ENCODE results near the gene OCSTAMP.

DNA sequence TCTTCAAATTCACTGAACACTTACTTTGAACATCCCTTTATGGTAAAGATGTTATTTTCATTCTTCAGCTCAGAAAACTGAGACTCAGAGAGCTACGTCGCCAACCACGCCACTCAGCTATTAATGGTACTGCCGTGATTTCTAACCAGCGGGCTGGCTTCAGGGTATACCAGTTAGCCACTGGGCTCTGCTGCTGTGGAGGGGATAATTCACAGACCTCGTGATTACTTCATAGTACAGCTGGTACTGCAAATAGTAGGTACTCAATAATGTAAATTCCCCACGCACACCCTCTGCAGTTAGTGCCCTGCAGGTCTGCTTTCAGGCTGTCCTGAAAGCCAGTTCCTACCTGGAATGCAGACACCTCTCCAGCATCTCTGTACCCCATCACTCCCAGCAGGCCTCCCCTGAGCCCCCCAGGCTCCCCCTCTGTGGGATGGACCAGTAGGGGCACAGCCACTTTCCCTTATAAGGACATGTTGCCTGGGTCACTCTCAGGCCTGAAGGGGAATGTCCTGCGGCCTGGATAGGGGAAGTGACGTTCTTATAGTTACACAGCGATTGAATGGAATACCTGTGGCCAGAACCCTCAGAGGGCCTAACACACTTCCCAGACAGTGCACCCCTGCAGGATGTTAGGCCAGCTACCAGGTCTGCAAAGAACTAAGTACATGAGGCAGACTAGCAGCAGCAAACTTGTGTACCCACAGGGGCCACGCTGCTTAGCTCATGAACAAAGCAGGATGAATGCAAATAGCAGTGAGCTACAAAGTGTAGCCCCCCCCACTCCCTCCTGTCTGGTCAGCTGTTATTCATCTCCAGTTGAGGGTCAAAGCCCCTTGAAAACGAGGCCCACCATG lies 1.3 kb upstream of the OCSTAMP start:
- TF ChIP-seq CTCF (IDR thresholded peaks at IDR 0.05): no peak
- TF ChIP-seq POLR2AphosphoS5 (IDR thresholded peaks at IDR 0.05; ENCODE audit: low read depth, low read length): no peak
- no peak for TF ChIP-seq TCF7L2 (IDR thresholded peaks at IDR 0.05; ENCODE audit: low read depth, low read length)
- TF ChIP-seq, protein P1, sequence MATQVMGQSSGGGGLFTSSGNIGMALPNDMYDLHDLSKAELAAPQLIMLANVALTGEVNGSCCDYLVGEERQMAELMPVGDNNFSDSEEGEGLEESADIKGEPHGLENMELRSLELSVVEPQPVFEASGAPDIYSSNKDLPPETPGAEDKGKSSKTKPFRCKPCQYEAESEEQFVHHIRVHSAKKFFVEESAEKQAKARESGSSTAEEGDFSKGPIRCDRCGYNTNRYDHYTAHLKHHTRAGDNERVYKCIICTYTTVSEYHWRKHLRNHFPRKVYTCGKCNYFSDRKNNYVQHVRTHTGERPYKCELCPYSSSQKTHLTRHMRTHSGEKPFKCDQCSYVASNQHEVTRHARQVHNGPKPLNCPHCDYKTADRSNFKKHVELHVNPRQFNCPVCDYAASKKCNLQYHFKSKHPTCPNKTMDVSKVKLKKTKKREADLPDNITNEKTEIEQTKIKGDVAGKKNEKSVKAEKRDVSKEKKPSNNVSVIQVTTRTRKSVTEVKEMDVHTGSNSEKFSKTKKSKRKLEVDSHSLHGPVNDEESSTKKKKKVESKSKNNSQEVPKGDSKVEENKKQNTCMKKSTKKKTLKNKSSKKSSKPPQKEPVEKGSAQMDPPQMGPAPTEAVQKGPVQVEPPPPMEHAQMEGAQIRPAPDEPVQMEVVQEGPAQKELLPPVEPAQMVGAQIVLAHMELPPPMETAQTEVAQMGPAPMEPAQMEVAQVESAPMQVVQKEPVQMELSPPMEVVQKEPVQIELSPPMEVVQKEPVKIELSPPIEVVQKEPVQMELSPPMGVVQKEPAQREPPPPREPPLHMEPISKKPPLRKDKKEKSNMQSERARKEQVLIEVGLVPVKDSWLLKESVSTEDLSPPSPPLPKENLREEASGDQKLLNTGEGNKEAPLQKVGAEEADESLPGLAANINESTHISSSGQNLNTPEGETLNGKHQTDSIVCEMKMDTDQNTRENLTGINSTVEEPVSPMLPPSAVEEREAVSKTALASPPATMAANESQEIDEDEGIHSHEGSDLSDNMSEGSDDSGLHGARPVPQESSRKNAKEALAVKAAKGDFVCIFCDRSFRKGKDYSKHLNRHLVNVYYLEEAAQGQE (IDR thresholded peaks at IDR 0.05; ENCODE audit: insufficient read depth in 1 of 2, low read depth in 2 of 2, low read length in 1 of 2): no peak
- no peak for TF ChIP-seq SIN3A (IDR thresholded peaks at IDR 0.05; ENCODE audit: borderline replicate concordance, insufficient read depth, low read depth, low read length)

All from Panc1 (cell line).